GM19035 (cell line): Measurements from ENCODE around the gene APOBEC3F.
"Not testable (repeated sequence)": the region's sequence is repeated elsewhere in the genome, so short reads cannot be mapped to it uniquely, and the experiment has no call there.

Source experiments
- ATAC-seq: cut with Tn5 transposase; IDR thresholded peaks from one replicate; pipeline ENCODE4 v1.9.1; 2021; ENCODE audit not compliant: unreplicated experiment

The APOBEC3F gene

GRCh38 chr22:39040538-39041296, at the start of gene APOBEC3F:
APOBEC3F (plus strand) TSS chr22:39040864; CDS start chr22:39040961, 97 bp downstream.
- peak; percentile 95 for ATAC-seq

GRCh38 chr22:38992871-38993371, 47.7 kb upstream of the APOBEC3F start:
- ATAC-seq = not testable (repeated sequence)

DNA sequence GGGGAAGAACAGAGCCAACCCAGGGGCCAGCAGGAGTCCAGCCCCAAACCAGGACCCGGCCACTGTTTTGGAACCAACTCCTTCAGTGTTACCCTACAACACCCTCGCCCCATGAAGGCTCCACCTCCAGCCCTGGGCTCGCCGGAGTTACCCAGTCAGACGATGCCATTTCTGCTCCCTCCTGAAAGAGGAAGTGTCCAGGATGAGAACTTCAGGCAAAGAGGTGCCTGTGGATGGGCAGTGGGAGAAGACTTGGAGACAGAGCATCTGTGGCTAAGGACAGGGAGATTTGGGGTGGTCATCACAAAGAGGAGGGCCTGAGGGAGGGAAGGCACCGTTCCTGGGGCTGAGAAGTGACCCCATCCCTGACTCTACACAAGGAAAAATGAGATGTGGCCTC, 44.6 kb upstream of the APOBEC3F start:
- ATAC-seq = no peak

DNA sequence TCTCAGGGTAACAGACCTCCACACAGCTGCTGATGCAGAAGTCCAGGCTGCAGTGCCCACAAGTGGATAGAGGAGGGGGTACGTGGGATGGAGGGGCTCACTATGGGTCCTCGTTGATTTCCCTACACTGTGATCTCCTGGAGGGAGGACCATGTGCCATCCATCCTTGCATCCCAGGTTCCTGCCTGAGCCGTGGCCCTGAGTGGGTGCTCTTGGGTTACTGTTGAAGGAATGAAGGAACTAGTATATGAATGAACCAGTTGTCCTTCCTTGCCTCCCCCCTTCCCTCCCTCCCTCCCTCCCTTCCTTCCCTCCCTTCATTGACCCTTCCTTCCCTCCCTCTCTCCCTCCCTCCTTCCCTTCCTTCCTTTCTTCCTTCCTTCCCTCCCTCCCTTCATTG, 43.1 kb upstream of the APOBEC3F start:
- ATAC-seq = no peak

DNA sequence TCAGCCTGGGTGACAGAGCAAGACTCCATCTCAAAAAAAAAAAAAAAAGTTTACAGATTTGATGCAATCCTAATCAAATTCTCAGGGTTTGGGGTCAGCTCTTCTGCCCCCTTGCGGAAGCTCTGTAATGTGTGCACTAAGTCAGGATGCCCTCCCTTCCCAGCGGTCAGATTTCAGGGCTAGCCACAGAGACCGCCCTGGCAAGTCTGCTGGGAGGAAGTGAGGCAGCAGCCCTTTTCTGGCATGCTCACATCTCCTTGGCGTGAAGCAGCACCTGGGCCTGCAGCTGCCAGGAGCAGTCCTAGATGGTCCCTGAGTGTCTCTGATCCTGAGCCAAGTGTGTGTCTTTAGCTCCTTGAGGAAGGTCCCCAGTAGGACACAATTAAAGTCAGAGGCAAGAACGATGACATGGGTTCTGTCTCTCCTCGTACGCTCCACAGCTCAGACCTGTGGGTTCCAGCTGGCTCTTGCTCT, 37.5 kb upstream of the APOBEC3F start:
- peak; percentile 64 for ATAC-seq

- no peak for ATAC-seq
Observed at GRCh38 chr22:39007177-39007576, 33.5 kb upstream of the APOBEC3F start.

DNA sequence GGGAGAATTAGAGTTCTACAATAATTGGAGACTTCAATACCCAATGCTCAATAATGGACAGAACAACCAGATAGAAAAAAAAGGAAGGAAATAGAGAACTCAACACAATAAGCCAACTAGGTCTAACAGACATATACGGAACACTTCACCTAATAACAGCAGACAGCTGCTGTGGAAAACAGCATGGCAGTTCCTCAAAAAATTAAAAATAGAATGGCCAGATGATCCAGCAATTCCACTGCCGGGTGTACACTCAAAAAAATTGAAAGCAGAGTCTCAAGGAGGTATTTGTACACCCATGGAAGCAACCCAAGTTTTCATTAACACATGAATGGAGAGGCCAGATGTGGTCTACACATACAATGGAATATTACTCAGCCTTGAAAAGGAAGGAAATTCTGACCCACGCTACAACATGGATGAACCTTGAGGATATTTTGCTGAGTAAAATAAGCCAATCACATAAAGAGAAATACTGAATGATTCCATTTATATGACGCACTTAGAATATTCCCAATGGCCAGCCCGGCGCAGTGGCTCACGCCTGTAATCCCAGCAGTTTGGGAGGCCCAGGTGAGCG, 32.3 kb upstream of the APOBEC3F start:
- ATAC-seq = not testable (repeated sequence)

DNA sequence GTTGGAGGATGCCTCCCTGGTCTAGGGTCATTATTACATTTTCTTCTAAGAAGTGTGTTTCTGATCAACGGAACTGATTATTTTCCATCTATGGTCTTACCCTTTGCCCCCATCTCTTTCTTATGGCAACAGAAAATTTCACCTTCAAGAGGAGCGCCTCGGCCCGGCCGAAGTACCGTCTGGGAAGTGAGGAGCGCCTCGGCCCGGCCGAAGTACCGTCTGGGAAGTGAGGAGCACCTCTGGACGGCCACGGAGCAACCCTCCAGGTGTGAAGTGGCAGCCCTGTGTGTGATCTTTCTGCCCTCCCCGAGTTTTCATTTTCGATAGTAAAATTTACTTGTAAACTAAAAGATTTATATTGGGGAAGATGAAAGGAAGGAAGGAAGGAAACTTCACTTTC, 29.7 kb upstream of the APOBEC3F start:
- no peak for ATAC-seq

- no peak for ATAC-seq
Observed at GRCh38 chr22:39012533-39013511, 27.8 kb upstream of the APOBEC3F start.

DNA sequence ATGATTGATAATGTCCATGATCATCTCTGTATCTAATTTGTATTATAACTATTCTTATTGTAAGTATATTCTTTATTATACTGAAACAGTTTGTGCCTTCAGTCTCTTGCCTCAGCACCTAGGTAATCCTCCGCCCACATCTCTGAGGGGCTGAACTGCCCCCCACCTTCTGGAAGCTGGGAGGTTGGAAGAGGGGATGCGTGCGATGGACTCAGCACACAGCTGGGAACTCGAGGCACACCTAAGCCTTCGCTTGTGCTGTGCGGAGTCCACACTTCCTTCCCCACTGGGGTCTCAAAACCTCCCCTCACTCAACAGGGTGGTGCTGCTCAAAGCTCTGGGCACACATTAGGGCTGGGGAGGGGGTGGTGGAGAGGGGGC, 27.1 kb upstream of the APOBEC3F start:
- peak; percentile 47 for ATAC-seq

DNA sequence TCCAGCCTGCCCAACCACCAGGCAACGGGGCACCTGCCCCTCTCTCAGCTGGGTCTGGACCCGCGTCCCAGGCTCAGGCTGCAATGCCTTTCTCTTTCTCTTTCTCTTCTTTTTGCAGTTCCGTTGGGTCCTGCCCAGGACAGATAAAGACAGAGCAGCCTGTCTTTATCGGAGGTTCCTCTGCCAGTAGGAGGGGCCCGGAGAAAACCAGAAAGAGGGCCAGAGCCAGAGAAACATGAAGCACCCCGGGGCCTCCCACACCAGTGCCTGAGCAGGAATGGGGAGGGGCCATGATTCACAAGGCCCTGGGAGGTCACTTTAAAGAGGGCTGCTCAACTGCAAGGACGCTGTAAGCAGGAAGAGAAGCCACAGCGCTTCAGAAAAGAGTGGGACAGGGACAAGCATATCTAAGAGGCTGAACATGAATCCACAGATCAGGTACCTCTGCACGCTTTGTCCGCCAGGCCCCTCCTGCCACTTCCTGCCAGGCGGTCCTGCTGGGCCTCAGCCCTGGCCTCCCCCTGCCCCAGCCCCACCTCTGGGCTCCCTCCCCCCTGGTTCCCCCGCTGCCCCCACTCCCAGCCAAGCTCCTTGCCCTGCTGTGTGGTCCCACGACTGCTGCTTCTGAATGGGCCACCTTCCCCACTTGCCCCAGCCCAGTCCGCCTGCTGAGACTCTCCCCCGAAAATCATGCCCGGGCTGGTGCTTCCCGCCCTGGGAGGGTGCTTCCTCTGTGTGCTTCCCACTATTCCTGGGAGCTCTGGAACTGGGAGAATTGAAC, 26.5 kb upstream of the APOBEC3F start, which contains the start of gene APOBEC3C:
APOBEC3C (plus strand) TSS at position 316 of the 781 bp plus-strand sequence; CDS start at position 422, 106 bp downstream.
- ATAC-seq = peak; percentile 83

DNA sequence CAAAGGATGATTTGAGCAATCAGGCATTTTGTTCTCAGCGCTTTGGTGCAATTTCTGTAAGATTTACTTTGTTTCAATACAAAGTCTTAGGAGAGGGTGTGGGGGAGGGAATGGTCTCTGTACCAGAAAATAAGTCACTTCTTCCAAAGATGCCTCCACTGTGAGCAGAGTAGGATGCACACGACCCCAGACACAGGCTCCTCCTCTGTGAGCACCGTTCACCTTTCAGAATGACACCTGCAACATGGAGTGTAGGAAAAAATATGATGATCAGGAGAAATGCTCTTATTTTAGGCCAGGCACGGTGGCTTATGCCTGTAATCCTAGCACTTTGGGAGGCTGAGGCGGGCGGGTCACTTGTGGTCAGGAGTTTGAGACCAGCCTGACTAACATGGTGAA, 25.9 kb upstream of the APOBEC3F start:
- ATAC-seq = not testable (repeated sequence)

GRCh38 chr22:39016592-39016991, 24.1 kb upstream of the APOBEC3F start:
- ATAC-seq = no peak

GRCh38 chr22:39017596-39018365, 22.9 kb upstream of the APOBEC3F start:
- ATAC-seq = no peak

DNA sequence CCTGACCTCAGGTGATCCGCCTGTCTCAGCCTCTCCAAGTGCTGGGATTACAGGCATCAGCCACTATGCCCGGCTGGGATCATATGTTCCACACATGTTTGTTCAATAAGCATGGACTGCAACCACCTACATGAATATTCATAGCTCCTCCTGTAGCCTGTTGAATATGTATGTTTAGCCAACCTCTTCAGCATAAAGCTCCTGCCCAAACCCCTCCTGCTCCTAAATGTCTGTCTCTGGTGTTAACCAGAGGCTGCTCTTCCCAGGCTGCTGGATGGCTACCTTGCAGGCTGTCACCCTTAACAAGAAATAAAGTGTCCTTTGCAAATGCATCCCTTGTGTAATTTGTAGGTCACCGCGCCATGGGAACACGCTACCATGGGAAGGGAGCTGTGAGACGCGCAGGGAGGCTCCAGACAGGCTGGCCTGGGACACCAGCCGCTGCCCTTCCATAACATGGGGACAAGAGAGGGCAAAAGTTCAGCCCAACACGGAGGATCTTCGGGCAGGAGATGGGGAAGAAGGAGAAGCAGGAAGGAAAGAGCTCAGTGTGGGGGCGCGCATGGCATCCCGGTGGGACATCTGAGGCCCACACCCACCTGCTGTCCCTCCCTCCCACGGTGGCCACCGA, 20.5 kb upstream of the APOBEC3F start:
- peak; percentile 5 for ATAC-seq

- ATAC-seq = no peak
Observed at GRCh38 chr22:39021552-39022250, 19.0 kb upstream of the APOBEC3F start.

DNA sequence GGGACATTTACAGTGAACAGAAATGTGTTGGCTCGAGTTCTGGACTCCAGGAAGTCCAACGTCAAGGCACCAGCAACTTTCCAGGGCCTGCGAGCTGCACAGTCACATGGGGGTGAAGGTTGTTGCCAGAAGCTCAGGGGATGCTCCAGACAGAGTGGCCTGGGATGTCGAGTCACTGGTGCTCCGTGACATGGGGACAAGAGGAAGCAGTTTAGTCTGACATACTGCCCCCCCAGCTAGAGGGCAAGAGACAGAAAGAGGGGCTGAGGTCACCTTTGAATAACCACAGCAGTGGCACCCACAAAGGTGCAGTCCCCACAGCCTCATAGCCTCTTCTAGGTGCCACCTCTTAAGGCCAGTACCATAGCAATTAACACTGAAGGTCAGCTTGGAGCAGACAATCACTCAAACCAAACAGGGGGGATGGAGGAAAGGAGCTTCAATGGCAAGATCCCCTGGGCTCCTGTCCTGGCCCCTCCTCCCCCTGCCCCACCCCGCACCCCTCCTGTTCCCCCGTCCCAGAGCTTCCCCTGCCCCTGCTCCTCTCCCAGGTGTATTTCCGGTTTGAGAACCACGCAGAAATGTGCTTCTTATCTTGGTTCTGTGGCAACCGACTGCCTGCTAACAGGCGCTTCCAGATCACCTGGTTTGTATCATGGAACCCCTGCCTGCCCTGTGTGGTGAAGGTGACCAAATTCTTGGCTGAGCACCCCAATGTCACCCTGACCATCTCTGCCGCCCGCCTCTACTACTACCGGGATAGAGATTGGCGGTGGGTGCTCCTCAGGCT, 15.9 kb upstream of the APOBEC3F start:
- no peak for ATAC-seq
